GM19328 (cell line): ENCODE data around the gene DYNLRB2.

Source experiments
- ATAC-seq: cut with Tn5 transposase; IDR thresholded peaks from one replicate; pipeline ENCODE4 v1.9.1; 2021; ENCODE audit warnings: mild to moderate bottlenecking, moderate library complexity; ENCODE audit not compliant: unreplicated experiment

DYNLRB2 gene

DNA sequence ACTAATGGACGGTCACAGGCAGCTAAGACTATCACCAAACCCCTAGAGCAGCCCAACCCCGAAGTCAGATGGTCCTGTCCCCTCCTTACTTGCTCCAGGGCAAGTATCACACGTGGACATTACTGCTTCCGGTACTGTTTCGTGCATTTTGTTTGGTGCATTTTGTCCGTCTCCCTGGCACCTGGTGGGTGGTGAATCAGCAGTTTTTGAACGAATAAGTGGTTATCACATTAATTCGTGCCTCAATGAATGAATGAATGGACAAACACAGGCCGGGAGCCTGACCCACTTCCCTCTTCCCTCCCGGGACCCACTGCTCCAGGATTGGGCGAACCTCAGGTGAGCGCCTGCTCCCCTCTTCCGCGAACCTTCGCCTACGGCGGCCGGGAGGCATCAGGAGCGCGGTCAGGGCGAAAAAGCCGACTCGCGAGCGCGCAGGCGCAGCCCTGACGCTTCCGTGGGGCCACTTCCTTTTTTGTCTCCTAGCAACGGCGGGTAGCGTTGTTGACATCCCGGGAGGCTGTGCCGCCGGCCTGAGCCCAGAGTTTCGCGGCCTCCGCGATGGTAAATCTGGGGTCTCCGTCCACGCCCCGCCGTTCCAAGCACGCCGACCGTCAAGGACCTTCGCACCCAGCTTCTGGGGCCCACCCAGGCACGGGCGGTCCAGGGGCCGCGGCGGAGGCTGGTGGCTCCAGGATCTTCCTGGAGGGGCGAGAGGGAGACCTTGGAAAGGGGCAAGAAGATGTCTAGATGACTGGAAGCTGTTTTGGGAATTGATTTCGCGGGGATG lies at the start of gene DYNLRB2:
Gene DYNLRB2, plus strand, starts transcription at position 478 of the 790 bp plus-strand sequence. Its CDS starts 84 bp downstream, at position 562.
- peak; percentile 96 for ATAC-seq

DNA sequence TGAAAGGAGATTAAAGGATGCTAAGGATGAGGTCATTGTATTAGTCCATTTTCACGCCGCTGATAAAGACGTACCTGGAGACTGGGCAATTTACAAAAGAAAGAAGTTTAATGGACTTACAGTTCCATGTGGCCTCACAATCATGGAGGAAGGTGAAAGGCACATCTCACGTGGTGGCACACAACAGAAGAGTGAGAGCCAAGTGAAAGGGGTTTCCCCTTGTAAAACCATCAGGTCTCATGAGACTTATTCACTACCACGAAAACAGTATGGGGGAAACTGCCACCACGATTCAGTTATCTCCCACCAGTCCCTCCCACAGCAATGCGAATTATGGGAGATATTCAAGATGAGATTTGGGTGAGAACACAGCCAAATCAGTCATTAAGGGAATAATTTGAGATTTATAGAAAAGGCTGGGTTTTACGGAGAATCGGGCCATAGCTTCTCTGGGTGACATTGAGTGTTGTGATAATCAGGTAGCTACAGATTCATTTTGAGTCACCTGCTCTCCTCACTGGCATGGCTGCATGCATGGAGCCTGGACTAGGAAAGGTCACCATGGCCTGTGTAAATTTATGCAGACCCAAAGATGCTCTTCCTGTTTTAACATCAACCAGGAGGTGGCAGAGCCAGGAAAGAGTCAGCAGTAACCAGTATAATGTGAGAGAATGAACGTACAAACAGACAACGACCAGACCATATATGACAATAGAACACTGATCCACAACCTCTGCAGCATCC lies 40.5 kb upstream of the DYNLRB2 start:
- ATAC-seq = no peak

DNA sequence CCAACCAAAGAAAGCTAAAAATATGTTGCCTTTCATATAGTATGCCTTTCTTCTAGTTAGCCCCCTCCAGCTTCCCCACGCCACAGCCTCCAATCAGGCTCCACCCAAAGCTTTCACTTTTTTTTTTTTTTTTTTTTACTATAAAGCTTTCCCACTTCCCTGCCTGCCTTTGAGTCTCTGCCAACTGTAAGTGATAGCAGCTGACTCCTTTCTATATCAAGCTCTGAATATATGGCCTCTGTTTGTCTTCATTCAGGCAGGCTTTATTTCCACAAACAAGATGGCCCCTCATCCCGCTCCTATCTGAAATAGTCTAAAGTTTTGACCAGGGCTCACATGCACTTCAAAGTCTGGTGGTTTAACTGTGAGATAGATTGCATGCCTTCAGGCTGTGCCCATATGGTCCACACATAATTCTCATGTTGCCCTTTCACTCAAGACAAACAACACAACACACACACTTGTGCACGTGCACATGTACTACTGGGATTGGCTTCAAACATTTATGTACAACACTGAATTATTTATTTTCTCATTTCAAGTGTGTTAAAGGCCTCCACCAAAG lies 39.8 kb upstream of the DYNLRB2 start:
- no peak for ATAC-seq

DNA sequence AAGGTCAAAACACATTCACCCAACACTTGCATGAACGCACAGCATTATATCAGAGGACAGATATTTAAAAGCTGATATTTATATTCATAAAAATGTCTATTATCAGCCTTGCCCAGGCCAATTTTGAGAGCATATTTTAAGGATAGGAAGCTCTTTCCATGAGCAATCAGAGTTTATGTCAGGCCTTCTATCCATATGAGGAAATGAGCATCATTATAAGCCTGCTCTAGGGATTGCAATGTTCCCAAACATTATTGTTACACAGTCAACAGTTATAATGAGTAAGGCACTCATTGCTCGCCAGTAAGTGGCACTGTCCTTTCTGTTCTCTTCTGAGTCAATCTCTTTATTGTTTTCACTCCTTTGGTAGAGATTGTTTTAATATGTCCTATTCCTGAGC lies 37.7 kb upstream of the DYNLRB2 start:
- ATAC-seq = no peak

DNA sequence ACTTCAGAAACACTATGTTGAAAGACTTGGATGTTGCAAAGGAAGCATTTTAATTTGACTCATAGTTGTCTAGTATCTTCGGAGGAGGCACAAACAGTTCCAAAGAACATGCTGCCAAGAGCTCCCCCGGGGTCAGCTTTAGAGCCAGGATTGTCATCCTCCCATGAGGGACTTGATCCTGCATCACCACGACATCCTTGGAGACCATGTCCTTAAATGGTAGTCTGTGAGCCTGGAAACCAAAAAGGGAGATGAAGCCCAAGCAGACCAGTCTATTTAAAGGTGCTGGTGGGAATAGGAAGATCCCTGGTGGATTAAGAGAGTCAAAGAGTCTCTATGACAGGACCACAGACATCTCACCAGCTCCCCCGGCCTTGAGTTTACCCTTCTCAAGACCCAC lies 33.3 kb upstream of the DYNLRB2 start:
- ATAC-seq = no peak

DNA sequence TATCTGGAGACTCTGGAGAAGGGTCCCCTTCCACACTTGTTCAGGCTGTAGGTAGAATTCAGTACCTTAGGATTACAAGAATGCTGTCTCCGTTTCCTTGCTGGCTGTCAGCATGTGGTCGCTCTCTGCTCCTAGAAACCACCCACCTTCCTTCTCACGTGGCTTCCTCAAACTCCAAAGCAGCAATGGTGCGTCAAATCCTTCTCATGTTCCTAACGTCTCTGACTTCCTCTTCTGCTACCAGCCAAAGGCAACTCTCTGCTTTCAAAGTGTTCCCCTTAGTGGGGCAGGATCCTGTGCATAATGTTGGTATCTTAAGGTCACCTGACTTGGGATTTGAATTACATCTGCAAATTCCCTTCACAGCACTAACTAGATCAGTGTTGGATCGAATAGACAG lies 30.9 kb upstream of the DYNLRB2 start:
- no peak for ATAC-seq

DNA sequence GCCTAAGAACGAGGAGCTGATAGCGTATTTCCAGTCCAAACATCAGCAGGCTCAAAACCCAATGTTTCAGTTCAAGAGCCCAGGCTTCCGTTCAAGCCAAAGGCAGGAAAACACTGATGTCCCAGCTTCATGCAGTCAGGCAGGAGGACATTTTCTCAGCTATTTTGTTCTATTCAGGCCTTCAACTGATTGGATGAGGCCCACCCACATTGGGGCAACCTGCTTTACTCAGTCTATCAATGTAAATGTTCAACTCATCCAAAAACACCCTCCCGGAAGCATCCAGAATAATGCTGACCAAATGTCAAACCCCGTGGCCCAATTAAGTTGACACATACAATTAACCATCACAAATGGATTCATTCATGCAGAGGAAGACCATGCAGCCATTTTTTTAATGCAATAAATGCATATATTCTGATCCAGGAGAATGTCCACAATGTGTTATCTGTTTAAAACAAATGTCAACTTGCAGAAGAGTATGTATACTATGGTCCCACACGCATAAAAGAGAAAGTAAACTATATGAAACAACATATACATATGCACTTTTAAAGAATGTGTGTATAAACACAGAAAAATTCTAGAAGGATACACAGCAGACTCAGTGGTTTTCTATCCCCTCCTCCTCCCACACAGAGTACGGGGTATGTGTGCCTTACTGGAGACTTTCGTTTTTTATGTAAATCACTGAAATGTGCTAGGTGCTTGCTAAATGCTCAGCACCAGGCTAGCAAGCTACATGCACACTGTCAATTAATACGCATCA lies 28.8 kb upstream of the DYNLRB2 start:
- no peak for ATAC-seq

DNA sequence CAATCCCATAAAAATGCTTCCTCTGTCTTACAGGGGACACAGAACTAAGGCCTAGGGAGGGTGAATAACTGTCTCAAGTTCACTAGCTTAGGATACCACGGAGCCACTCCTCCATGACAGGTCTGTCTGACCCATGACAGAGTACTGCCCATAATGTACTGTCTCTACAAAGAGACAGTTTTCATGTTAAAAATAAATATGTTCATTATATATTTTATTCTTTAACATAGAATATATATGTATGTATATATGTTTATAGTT lies 28.3 kb upstream of the DYNLRB2 start:
- ATAC-seq = no peak

DNA sequence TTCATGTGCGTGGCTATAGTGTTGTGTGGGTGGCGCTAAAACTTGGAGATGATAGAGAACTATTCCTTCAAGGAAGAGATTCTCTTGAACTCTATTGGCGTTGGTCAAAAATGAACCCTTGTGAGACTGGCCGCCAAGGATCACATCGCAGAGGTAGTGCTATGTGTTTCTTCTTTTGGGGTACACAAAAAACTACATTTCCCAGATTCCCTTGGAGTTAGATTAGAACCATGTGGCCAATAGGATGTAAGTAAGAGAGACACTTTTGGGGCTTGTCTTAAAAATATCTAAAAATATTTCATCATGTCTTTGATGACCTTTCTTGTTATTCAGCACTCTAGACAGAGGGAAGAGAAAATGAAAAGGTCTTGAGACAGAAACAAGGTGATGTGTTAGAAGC lies 25.4 kb upstream of the DYNLRB2 start:
- no peak for ATAC-seq

DNA sequence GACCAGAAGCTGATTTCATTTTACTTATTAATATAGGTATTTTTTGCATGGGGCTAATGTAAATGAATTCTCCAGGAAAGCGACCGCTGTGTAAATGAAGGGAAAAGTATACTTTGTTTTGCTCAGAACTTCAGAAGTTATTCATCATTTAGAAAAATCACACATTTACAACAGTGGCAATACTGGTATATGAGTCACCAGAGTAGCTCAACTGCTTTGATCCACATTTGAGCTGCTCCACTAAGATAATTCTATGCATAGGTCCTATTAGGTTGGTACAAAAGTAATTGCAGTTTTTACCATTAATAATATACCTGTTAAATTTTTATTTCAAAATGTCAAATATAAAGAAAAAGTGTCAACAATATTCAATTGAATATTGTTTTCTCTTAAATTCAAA lies 22.9 kb upstream of the DYNLRB2 start:
- no peak for ATAC-seq

DNA sequence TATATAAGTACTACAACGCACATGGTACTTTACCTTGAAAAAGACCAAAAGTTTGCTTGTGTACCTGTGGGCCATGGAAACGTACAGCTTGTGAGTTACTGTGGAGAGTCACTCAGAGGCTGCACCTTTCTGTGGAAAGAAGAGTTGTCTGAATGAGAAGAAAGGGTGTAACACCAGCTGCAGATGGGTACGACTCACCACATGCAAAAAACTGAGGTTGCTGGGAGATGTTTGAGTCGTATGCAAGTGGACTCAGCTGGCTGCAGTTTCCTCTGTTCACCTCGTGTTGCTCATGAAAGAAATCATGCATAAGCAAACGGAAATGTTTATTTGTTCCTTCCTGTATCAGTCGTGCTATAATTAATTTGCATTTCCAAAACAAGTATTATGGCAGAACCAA lies 22.4 kb upstream of the DYNLRB2 start:
- no peak for ATAC-seq

DNA sequence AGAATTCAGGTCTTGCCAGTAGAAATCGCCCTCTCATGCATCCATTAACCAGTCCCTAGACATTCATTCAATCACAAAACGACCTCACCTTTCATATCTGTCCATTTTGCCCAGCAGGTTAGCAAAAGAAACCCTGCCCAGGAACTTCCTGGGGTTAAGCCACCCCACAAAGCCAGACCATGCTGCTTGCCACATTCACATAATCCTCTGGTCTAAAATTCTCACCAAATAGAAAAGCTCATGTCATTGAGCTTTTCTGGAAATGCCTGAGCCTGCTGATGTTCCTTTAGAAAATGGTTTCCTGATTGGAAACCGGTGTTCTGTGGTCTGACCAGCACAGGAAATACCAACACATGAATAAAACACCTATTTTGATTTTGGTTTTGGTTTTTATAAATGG lies 21.6 kb upstream of the DYNLRB2 start:
- no peak for ATAC-seq

DNA sequence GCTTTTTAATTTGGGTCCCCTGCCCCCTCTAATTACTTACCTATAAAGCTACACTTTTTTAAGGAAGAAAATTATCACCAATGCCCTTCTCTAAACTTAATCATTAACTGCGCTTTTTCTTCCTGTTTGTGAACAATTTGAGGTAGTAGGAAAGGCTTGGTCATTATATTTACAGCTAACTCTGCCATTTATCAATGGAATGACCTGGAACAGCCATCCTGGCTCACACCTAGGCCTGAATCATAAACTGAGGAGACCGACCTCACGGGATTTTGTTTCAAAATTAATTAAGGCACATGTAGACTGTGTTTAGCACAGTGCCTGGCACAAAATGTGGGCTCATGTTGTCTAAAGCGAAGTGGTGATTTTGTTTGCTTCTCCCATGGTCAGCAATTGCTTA lies 15.4 kb upstream of the DYNLRB2 start:
- ATAC-seq = no peak

DNA sequence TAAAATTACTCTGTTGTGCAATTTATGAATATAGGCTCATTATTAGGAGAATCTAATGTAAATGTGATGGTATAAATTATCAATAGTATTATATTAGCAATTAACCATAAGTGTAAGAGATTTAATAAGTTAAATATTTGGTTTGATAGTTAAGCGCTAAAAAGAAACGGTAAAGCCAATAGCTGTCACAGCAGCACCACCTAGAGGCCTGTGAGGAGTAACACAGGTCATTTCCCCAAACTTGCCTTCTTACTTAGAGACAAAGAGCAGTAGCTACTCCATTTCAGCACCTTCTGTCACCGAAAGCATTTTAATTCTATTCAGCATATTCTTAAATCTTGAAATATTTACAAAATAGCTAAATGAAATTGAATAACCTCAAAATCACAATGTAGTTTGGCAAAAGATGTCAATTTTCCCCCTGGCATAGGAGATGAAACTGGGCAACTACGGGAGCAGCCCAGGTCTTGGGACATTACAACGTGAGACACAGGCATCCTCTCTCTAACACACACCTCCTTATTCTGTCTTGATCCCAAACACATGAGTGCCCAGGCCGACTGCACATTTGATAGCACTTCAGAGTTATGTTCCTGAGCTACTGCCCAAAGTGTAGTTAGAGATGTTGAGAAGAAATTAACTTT lies 14.3 kb upstream of the DYNLRB2 start:
- no peak for ATAC-seq

DNA sequence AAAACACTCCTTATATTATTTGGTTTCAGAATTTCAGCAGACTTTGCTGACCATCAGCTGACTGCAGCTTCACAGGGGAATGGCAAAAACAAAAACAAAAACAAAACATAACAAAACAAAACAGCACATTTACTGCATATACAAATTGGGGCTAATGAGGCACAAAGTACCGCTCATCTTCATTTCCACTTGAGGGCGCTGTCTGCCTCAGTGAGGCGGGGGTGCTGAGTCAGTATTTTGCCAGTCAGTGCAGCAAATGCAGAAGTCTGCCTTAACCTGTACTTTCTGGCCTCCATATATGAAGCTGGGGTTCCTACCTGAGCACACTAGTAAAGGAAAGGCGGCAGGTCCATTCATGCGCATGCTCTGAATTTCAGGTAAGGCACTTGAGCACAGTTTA lies 13.5 kb upstream of the DYNLRB2 start:
- ATAC-seq = no peak

DNA sequence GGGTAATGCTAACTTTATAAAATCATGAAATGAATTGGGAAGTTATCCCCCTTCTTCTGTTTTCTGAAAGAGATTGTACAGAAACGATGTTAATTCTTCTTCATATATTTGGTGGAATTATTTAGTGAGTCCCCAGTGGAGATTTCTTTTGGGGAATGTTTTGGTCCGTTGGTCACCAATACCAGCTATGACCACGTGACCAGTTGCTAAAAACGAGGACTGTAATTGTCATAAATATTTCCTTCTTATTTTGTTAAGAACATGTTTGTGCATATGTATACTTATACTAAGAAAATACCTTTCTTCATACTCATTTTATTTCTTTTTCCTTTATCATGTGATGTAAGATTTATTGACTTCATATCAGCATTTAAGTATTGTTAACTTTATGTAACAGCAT lies 10.3 kb upstream of the DYNLRB2 start:
- no peak for ATAC-seq

DNA sequence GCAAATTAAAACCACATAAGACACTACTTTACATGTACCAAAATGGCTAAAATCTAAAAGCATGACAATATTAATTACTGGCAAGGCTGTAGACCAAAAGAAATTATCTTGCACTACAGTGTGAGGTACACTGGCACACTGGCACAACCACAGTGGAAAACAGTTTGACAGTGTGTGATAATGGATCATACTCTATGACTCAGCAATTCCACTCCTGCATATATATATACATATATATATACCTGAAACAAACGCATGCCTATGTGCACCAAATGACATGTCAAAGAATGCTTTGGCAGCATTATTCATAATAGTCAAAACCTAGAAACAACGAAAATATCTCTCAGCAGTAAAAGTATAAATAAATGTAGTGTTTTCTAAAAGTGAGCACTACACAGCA lies 4.6 kb upstream of the DYNLRB2 start:
- no peak for ATAC-seq

DNA sequence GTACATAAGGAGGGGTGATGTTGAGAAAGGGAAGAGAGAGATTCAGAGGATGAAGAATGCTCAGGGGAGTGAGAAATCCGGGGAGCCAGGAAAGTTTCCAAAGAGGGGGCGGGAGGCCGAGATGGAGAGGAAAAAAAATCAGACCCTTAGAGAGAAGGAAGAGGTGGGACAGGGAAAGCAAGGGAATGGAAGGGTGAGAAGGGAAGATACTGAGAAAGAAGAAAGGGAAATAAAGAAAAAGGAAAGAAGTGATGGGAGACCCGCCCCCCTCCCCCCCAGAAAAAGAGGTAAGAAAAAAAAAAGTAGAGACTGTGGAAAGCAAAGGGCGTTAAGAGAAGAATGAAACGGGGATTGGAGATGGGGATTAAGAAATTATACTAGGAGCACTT lies 507 bp downstream of the DYNLRB2 start:
- ATAC-seq = no peak

DNA sequence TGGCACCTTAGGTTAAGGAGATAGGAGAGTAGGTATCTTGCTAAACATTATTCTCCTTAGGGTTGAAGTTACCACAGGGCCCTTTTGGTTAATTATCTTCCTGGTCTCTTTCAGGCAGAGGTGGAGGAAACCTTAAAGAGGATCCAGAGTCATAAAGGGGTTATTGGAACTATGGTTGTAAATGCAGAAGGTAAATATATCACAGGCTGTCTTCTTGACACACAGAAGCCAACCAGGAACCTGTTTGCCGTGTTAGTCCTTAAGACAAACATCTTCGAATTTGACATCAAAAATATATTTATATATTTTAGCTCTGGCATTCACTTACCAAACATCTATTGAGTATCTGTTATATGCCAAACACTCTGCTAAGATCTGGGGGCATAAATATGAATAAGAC lies 2.4 kb downstream of the DYNLRB2 start:
- ATAC-seq = no peak

DNA sequence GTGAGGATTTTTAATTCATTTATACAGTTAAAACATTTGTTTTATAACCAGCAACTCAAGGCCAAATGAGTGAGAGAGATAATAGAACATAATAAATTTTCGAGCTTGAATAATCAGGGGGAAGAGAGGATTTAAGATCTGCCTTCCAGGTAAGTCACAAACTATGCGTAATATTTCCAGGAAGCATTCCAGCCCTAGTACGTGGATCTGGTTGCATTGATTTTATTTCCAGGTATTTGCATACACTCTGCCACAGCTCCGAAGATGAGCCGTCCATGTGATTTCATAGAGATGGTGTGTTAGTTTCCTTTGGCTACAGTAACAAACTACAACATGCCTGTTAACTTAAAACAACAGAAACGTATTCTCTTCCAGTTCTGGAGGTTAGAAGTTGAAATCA lies 3.5 kb downstream of the DYNLRB2 start:
- no peak for ATAC-seq

DNA sequence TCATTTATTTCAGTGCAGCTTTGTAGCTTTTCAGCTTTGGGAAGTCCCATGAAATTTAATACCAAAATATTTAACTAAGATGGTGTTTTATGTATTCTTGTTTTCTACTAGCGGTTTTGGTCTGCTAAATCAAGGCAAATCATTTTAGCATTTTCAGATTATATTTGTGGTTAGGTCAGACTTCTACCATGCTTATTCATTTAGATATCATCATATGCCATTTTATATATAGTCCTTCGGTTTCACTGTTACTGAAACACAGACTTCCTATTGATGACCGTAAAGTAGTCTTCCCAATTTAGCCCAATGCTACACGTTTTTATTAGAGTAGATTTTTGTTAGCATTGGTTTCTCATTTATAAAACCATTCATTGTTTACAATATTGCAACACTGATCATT lies 5.5 kb downstream of the DYNLRB2 start:
- no peak for ATAC-seq
